ENCODE results near the gene HOMER3.

HOMER3 gene

DNA sequence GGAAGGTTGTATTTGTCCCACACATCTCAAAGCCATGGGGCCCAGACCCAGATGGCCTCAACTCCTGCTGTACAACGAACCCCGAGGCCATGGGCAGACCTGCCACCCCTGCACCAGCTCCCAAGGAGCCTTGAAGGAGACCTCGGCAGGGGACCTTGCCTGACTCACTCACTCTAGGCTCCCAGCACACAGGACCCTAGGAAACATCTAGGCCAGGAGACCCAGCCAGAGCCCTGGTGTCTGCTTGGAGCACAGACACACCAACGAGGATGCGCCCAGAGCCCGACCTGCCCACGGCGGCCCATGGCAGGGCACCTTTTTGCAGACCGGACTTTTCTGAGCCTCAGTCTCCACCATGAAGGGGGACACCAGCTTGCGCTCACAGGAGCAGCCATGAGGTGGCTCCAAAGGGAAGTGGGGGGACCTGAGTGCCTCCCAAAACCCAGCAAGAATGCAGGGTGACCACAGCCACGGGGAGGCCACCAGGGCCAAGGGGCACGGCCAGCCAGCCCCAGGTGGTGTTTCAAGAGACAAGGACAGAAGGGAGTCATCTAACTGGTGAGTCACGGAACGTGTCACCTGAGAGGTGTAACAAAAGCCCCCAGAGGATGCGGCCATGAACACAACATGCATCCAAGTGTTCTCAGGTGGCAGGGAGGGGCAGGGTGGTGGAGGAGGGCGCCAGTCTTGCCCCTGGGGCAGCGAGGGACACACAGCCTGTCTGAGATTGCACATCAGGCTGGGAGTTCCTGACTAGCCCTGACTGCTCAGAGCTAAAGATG is 40.1 kb downstream of the HOMER3 start:
- no peak for DNase-seq (ENCODE audit: low spot score)

DNA sequence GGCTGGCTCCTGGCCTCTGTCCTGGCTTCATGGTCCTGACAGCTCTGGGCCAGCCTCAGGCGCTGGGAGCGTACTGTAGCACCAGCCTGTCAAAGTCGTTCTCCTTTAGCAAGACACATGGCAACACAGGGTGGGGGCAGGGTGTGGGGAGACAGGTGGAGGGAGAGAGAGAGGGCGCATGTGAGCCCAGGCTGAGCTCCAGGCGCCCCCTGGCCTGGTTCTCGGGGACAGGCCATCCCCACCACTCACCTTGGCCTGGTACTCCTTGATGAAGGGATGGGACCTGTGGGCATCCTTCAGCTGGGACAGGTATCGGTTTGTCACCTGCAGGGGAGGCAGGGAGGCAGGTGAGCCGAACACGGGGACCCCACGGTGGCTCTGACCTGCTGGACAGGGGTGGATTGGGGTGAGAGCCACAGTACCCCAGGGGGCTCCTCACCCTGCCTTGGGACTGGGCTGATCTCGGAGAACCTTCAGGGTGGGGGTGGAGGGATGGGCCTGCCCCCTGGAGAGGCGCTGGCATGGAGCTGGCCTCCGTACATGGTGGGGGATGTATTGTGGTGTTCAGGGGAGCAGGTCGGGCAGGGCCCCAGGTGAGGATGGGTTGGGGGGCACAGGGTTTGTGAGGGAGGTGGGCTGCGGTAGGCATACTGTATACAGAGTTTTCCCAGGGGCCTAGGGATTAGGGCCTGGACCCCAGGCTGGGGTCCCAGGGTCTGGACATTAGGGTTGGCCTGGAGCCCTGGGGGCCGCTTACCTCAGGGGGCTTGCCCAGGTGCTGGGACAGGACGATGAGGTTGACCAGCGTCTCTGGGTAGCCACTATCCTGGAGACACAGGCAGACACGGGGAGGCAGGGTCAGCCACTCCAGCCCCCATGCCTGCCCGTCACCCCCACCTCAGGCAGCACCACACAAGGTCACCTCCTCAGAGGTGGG is 41.1 kb downstream of the HOMER3 start:
- DNase-seq (ENCODE audit: low spot score) = no peak

DNA sequence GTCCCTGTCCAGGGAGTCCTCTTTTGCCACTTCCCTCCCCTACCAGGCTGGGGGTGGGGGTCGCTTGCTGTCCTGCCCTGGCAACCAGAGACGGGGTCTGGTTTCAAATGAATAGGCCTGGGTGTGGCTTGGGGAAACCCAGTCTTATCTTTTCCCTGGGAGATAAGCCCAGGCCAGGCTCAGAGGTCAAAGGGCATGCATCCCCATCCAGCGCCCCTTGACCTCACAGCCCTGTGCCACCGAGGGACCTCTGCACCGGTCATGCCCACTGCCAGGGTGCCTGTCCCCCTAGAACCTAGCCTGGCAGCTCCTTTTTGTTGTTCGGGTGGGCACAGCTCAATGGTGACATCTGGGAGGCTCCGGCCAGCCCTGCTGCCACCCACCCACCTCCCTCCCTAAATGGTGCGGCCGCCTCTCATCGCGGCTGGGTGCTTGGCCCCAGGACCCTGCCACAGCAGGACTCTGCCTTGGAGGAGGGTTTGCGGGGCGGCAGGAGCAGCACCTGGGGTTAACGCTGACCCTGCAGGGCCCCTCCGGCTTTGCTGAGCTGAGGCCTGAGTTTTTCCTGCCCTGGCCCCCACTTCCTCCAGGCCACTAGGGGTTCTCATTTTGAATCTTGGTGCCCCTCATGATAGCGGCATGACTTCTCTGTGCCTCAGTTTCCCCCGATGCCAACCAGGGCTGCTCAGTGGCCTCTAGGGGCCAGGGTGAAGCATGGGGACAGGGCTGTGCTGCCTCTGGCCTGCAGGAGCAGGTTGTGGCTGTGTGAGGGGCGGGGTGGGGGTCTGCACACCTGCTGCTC is 42.2 kb downstream of the HOMER3 start:
- no peak for DNase-seq (ENCODE audit: low spot score)

DNA sequence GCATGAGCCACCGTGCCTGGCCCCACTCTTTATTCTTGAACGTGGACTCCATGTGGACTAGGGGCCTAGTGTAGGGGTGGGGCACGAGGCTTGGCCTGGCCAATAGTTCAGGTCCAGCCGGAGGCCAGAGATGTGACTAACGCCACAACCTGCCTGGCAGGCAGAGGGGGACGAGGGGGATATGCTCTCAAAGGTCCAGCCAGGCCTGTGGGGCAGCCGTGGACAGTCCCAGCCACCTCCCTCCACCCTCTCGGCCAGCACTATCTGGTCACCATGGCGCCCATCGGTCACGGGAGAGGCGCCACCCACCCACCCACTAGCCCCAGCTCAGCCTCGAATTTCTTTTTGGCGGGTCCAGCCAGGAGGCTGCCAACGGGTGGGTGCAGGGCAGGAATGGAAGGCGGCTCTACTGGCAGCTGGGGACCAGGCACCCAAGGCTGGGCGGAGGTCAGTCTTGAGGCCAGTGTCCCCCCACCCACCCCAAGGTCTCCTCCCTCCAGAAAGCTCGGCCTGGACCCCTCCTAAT is 42.9 kb downstream of the HOMER3 start:
- DNase-seq (ENCODE audit: low spot score) = no peak

DNA sequence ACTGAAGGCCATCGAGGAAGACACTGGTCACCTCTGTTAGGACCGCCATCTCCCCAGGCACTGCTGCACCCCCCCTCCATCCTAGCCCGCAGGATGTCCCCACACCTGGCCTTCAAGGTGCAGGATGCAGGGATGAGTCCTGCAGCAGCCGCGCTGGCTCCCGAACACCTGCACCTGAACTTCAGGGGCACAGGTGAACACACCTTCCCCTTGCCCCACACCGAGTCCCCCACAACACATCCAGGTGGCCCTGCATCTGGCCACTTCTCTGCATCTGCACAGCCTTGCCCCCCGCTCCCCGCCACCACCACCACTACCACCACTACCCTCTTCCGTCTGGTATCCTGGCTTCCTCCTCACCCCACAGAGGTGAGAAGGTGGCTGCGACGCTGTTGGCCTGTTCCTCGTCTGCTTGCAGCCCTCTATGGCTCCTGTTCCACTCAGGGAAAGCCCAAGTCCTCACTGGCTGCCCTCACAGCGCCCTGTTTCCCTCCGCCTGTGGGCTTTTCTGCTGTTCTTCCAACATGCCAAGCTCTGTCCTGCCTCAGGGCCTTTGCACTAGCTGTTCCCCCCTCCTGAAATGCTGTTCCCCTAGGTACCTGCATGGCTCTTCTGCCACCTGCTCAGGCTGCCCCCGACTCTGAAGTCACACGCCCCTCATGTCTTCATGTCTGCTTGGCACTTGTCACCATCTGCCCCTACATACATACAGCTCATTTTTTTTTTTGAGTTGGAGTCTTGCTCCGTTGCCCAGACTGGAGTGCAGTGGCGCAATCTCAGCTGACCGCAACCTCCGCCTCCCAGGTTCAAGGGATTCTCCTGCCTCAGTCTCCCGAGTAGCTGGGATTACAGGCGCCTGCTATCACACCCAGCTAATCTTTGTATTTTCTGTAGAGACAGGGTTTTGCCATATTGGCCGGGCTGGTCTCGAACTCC is 43.7 kb downstream of the HOMER3 start:
- no peak for DNase-seq (ENCODE audit: low spot score)

DNA sequence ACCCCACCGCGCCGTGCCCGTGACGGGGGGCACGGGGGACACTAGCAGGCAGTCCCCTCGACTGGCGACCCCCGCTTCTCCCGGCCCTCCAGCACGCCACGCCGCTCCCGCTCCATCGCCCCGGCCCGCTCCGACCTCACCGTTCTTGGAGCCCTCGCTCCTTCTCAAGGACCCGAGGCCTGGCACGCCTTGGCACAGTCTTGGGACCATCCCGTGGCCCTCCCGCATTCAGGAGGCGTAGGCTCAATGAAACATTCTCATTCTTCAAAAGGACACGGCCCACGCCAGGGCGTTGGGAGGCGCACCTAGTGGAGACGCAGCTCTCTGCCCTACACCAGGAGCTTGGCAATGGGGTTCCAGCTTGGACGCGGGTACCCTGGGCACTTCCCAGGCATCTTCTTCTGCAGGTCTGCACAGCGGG is 44.6 kb downstream of the HOMER3 start:
- no peak for DNase-seq (ENCODE audit: low spot score)

DNA sequence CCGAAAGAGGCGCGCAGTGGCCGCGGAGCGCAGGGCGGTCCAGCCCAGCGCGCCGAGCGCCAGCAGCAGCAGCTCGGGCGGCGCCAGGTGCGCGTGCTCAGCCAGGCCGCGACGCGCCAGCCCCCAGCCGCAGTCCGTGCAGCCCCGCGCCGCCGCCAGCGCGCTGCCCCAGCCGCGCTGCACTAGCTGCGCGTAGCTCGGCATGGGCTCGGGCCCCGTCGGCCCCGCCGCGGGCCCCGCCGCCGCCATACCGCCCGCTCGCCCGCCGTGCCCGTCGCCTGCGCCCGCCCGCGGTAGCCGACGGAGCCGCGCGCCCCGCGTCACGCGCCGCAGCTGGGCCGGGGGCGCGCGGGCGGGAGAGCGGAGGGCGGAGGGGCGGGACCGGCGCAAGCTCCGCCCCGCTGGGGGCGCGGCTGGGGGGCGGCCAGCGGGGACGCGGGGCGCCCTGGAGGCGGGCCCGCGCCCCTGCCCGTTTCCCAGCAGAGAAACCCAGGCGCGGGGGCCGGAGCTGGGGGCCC is 45.1 kb downstream of the HOMER3 start, which contains the start of gene CERS1:
Gene CERS1, minus strand, starts transcription at position 335 of the 518 bp plus-strand sequence. Its CDS starts 86 bp downstream, at position 249.
- DNase-seq (ENCODE audit: low spot score) = no peak

DNA sequence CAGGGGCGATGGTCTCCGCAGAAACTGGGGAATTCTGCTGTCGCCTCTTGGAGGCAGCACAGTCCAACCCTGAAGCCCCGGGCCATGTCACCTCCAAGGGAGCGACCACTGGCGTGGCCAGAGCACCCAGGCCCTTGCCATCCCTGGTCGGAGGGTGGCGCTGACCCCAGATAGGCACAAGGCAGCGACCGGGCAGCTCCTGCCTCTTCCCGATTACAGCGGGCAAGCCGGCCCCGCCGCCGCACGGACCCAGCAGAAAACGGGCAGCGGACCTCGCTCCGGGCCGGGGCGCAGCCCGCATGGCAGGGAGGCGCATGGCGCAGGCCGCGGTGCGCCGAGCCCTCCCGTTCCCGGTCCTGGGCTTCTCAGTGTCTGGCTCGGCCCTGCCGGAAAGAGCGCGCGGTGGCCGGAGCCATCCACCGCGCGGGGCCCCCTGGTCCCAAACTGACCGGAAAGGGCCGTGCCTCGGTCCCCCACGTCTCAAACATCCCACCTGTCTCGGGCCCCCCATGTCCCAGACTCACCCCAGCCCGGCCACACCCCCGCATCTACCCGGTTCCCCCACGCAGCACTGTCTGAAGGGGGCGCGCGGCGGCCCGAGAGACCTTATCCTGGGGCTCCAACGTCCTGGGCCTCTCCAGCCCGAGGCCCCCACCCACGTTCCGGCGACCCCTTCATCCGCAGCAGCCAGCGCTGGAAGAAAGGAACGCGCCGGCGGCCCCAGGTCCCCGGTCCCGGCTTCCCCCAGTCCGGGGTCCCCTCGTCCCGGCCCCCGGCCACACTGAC is 45.8 kb downstream of the HOMER3 start:
- DNase-seq (ENCODE audit: low spot score) = peak; percentile 45

DNA sequence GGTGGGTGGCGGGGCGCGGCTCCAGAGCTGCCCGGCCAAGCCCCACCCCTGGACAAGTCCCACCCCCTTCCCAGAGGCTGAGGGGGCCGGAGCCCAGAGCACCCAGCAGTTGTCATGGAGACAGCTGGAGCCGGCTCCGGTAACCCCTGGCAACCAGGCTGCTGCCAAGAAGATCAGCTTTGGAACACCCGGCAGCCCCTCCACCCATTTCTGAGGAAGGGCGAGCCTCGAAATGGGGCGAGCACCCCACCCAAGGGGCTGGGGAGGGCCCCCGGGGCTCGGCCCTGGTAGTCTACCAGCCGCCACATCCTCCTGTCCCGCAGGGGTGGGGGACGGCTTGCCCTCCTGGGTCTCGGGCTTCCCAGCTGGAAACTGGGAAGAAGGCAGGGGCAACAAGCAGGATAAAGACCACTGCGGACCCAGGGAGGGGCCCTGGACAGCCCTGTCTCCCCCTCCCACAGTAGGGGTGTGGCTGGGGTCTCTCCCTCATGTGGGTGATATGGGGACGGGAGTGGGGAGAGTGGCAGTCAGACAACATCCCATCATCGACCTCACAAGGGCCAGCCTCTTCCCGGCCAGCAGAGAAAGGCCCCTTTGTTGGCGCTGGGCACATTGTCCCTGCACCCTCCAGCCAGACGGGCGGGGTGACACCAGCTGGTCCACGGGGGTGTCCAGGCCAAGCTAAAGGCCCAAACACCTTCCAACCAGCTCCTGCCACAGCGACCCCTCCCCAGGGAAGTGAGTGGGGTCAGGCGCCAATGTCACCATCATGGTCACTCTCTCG is 46.6 kb downstream of the HOMER3 start:
- no peak for DNase-seq (ENCODE audit: low spot score)

DNA sequence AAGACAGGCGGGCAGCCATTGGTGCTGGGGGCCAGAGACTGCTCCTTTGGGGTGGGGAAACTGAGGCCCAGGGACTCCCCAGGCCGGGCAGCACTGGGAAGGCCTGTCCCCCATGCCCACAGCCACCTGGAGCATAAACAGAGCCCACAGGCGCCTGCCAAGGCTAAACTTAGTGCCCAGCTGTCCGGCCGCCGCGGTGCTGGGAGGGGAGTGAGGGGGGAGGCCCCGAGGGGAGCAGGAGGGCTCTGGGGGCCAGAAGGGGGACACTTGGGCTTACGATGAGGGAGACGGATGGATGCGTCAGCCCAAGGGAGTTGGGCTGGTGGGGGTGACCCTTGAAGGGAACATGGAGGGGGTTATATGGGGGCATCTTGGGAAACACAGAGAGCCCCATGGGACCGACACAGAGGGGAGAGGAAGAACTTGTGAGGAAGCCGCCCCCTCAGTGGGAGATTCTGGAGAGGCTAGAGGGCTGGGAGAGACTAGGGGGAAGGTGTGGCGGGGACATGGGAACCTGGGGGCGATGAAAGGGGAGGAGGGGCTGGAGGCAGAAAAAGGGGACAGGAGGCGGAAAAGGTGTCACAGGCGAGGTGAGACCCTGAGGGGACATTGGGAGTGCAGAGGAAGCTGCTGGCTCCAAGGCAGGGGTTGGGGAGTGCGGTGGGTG is 47.3 kb downstream of the HOMER3 start:
- no peak for DNase-seq (ENCODE audit: low spot score)

DNA sequence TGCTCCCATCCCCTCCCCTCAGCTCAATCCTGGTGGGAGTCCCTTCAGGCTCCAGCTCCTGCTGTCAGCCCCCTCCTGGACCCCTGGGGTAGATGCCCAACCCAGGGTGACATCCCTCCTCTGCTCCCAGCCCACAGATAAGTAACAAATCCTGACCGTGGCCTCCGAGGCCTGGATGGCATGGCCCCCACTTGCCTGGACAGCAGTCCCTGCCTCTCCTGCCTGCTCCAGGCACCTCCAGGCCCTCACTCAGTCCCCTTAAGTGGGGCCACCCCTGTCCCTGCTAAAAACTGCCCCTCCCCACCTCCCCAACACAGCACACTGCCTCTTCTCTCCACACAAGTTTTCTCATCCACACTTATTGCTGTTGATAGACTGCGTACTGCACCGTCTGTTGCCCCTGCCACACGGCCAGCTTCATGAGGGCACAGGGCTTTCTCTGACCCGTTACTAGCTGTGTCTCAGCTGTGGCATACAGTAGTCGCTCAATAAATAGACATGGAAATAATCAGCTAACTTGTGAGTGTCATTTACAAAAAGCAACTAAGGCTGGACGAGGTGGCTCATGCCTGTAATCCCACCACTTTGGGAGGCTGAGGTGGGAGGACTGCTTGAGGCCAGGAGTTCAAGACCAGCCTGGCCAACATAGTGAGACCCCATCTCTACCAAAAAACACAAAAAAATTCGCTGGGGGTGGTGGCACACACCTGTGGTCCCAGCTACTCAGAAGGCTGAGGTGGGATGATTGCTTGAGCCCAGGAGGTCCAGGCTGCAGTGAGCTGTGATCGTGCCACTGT is 50.9 kb downstream of the HOMER3 start:
- DNase-seq (ENCODE audit: low spot score) = no peak

DNA sequence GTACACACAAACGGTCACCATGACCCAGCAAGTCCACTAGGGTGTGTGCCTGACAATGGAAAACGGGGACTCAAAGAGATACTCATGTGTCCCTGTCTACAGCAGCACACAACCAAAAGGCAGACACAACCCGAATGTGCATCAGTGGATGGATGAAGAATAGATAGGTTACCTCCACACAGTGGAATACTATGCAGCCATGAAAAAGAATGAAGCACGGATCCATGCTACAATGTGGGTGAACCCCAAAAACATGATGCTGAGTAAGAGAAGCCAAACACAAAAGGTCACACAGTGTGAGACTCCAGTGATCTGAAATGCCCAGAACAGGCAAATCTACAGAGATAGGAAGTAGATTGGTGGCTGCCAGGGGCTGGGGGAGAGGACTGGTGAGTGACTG is 54.0 kb downstream of the HOMER3 start:
- no peak for DNase-seq (ENCODE audit: low spot score)

DNA sequence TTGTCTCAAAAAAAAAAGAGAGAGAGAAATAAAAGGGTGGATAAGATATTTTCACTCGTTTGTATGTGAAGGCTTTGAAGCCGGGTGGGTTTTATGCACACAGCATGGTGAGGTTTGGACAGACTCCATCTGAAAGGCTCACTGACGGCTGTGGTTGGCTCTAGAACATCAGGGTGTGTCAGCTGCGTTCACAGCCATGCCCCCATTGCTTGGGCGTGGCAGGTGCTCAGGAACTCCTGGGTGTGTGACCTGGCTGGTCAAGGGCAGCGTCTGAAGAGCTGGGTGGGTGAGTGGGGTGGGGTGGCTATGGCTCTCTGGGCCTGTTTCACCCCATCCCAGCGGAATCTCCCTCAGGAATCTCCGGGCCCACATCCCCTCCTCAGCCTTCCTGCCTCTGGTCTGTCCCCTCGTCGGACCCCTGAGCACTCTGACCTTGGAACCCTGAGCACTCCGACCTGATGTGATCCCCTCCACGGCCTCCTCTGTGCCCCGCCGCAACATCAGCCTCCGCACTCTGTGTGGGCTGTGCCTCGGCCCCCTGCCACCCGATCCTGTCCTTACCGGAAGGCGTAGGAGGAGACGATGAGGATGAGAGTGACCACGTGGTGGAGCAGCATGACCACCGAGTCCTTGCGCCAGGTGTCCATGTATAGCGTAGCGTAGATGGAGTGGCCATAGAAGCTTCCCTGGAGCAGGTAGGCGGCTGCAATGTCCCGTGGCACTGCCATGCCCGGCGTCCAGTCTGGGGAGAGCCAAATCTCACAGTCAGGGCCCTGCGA is 57.3 kb downstream of the HOMER3 start:
- no peak for DNase-seq (ENCODE audit: low spot score)

DNA sequence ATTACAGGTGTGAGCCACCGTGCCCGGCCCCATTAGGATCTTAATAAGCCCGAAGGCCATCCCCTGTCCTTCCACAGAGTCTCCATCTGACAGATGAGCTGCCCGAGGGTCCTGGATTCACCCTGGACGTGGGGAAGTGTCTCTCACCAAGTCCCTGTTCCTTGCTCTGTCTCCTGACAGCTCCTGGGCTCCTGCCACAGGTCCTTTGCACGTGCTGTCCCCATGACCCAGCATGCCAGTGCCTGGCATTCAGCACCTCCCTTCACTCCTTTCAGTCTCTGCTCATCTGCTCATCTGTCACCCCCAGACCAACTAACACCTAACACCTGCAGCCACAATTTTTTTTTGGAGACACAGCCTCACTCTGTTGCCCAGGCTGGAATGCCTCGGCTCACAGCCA is 59.5 kb downstream of the HOMER3 start:
- no peak for DNase-seq (ENCODE audit: low spot score)

DNA sequence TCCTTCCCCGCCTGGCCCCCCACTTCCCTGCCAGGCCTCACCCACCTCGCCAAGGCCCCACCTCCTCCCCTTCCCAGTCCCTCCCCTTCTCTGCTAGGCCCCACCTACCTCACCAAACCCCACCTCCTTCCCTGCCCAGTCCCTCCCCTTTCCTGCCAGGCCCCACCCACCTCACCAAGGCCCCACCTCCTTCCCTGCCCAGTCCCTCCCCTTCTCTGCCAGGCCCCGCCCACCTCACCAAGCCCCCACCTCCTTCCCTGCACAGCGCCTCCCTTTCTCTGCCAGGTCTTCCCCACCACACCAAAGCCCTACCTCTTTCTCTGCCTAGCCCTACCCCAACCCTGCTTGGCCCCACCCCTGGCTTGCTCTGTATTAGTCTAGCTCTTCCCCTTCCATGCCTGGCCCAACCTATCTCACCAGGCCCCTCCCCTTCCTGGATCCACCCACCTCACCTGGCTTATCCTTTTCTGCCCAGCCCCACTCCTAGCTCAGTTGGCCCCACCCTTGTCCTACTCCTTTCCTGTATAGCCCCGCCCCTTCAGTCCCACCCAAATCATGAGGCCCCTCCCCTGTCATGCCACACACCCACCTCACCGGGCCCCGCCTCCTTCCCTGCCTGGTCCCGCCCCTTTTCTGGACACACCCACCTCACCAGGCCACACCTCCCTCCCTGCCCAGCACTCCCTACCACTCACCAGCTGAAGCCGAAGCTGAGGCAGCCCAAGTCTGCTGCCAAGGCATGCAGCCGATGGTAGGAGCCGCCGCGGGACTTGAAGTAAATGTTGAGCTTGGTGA is 61.2 kb downstream of the HOMER3 start:
- no peak for DNase-seq (ENCODE audit: low spot score)
